ENCODE measurements around the gene METTL6.
"Not testable (repeated sequence)": the region's sequence is repeated elsewhere in the genome, so short reads cannot be mapped to it uniquely, and the experiment has no call there.

METTL6 gene

GRCh38 chr3:15450438-15451215 is 23.3 kb upstream of the METTL6 start:
- no peak for DNase-seq (ENCODE audit: low read depth)

- no peak for DNase-seq (ENCODE audit: low read depth)
These were observed 22.3 kb upstream of the METTL6 start for GRCh38 chr3:15449489-15450224.

GRCh38 chr3:15443826-15444524 is 16.6 kb upstream of the METTL6 start:
- no peak for DNase-seq (ENCODE audit: low read depth)

- no peak for DNase-seq (ENCODE audit: low read depth)
These were observed 13.5 kb upstream of the METTL6 start for GRCh38 chr3:15440891-15441290.

- no peak for DNase-seq (ENCODE audit: low read depth)
These were observed 12.1 kb upstream of the METTL6 start for GRCh38 chr3:15439476-15439875.

GRCh38 chr3:15438983-15439382 is 11.6 kb upstream of the METTL6 start:
- DNase-seq (ENCODE audit: low read depth), result no peak

GRCh38 chr3:15436246-15436645 is 8.9 kb upstream of the METTL6 start:
- no peak for DNase-seq (ENCODE audit: low read depth)

GRCh38 chr3:15434756-15435155 is 7.4 kb upstream of the METTL6 start:
- no peak for DNase-seq (ENCODE audit: low read depth)

- DNase-seq (ENCODE audit: low read depth), result no peak
These were observed 6.2 kb upstream of the METTL6 start for GRCh38 chr3:15433531-15433930.

GRCh38 chr3:15431256-15431837 is 4.0 kb upstream of the METTL6 start:
- DNase-seq (ENCODE audit: low read depth), result no peak

- no peak for DNase-seq (ENCODE audit: low read depth)
These were observed 3.3 kb upstream of the METTL6 start for GRCh38 chr3:15430624-15431023.

GRCh38 chr3:15429080-15429479 is 1.7 kb upstream of the METTL6 start:
- DNase-seq (ENCODE audit: low read depth), result no peak

GRCh38 chr3:15428539-15428938 is 1.2 kb upstream of the METTL6 start:
- DNase-seq (ENCODE audit: low read depth), result no peak

- no peak for DNase-seq (ENCODE audit: low read depth)
These were observed 637 bp upstream of the METTL6 start for GRCh38 chr3:15427981-15428380.

GRCh38 chr3:15426579-15427118 is 695 bp downstream of the METTL6 start:
- DNase-seq (ENCODE audit: low read depth), result no peak

- DNase-seq (ENCODE audit: low read depth), result no peak
These were observed 6.5 kb downstream of the METTL6 start for GRCh38 chr3:15420871-15421270.

- DNase-seq (ENCODE audit: low read depth), result not testable (repeated sequence)
These were observed 16.4 kb downstream of the METTL6 start for GRCh38 chr3:15410966-15411365.

- no peak for DNase-seq (ENCODE audit: low read depth)
These were observed 17.6 kb downstream of the METTL6 start for GRCh38 chr3:15409774-15410173.

- DNase-seq (ENCODE audit: low read depth), result no peak
These were observed 18.1 kb downstream of the METTL6 start for GRCh38 chr3:15409239-15409638.

GRCh38 chr3:15405448-15406050 is 21.8 kb downstream of the METTL6 start:
- no peak for DNase-seq (ENCODE audit: low read depth)

GRCh38 chr3:15404767-15405166 is 22.6 kb downstream of the METTL6 start:
- no peak for DNase-seq (ENCODE audit: low read depth)

GRCh38 chr3:15403965-15404364 is 23.4 kb downstream of the METTL6 start:
- no peak for DNase-seq (ENCODE audit: low read depth)
